ENCODE results near the gene TRIM31.

Gene TRIM31

GRCh38 chr6:30075094-30075789 is 37.6 kb downstream of the TRIM31 start, which contains the start of gene RNF39:
Gene RNF39, minus strand, starts transcription at chr6:30075769. Its CDS starts 184 bp downstream, at chr6:30075585.
- H3K4me3 ChIP-seq (ENCODE audit: low read length), result peak within 1 kb of the TSS; percentile 88
- TF ChIP-seq CTCF (IDR thresholded peaks at IDR 0.05; ENCODE audit: insufficient read depth, low read depth, low read length, missing control alignments), result no peak
- no peak for DNase-seq (ENCODE audit: low read depth)

GRCh38 chr6:30074331-30075093 is 38.4 kb downstream of the TRIM31 start:
- no peak for TF ChIP-seq CTCF (IDR thresholded peaks at IDR 0.05; ENCODE audit: insufficient read depth, low read depth, low read length, missing control alignments)
- H3K4me3 ChIP-seq (ENCODE audit: low read length), result peak overlapping the region; percentile 88
- peak; percentile 31 for DNase-seq (ENCODE audit: low read depth)

- no peak for TF ChIP-seq CTCF (IDR thresholded peaks at IDR 0.05; ENCODE audit: insufficient read depth, low read depth, low read length, missing control alignments)
- no peak for DNase-seq (ENCODE audit: low read depth)
- H3K4me3 ChIP-seq (ENCODE audit: low read length), result peak overlapping the region; percentile 88
These were observed 39.2 kb downstream of the TRIM31 start for GRCh38 chr6:30073489-30074235.

GRCh38 chr6:30071858-30072257 is 41.0 kb downstream of the TRIM31 start:
- H3K4me3 ChIP-seq (ENCODE audit: low read length), result no peak overlapping the region
- DNase-seq (ENCODE audit: low read depth), result no peak
- TF ChIP-seq CTCF (IDR thresholded peaks at IDR 0.05; ENCODE audit: insufficient read depth, low read depth, low read length, missing control alignments), result no peak

- no peak for DNase-seq (ENCODE audit: low read depth)
- H3K4me3 ChIP-seq (ENCODE audit: low read length), result no peak overlapping the region
- TF ChIP-seq CTCF (IDR thresholded peaks at IDR 0.05; ENCODE audit: insufficient read depth, low read depth, low read length, missing control alignments), result no peak
These were observed 41.6 kb downstream of the TRIM31 start for GRCh38 chr6:30071081-30071818.

- no peak for TF ChIP-seq CTCF (IDR thresholded peaks at IDR 0.05; ENCODE audit: insufficient read depth, low read depth, low read length, missing control alignments)
- H3K4me3 ChIP-seq (ENCODE audit: low read length), result peak overlapping the region; percentile 94
- no peak for DNase-seq (ENCODE audit: low read depth)
These were observed 45.3 kb downstream of the TRIM31 start for GRCh38 chr6:30067460-30068139.
